Ureter (tissue), 1 donor: ENCODE results near the gene CDC25B. TPM values are rescaled to one million over a fixed set of nuclear protein-coding genes. Genes with fewer than 3 reads are reported as not detected.

Experiments
- DNase-seq: peaks from one replicate; pipeline ENCODE4 v3.0.0-alpha.2; 2020; ENCODE audit warnings: low spot score
- total RNA-seq: library from RNA; stranded (reverse); gene quantifications from one replicate; pipeline ENCODE4 v1.2.4, GENCODE V29; 2023
- donor health status: DM: yes; HTN: yes; CAD: no.

The CDC25B gene
- total RNA-seq, 1 donor from 2014 or later = 16.6 TPM

- no peak for DNase-seq
These were observed 31.5 kb upstream of the CDC25B start for GRCh38 chr20:3764659-3765058.

DNA sequence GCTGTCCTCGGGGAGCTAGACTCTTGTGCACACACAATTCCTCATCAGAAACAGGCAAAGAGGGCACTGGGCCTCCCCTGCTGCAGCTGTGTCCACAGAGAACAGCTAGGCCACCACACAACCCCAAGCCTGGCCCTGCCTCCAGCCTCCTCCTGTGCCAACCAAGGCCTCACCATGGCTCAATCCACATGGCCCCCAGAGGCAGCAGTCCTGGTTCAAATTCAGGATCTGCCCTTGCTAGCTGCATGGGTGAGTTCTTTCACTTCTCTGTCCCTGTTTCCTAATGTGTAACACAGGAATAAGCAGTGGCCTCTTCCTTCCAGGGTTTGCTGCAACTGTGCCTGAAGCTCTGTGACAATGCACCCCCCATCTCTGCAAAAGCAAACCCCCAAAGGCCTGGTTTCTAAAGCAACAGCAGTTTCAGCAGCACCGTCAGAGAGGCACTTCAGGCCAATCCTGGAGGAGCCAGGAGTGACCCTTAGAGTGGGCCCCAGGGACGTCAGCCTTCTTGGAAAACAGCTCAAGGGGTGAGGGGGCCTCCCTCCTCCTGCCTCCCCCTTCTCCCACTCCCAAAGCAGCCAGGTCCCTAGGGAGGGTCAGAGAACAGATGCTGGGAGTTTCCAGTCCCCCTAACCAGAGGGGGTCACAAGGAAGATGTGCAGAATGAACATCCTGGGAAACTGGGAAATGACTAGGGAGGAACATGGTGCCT, 30.8 kb upstream of the CDC25B start:
- DNase-seq = no peak

DNA sequence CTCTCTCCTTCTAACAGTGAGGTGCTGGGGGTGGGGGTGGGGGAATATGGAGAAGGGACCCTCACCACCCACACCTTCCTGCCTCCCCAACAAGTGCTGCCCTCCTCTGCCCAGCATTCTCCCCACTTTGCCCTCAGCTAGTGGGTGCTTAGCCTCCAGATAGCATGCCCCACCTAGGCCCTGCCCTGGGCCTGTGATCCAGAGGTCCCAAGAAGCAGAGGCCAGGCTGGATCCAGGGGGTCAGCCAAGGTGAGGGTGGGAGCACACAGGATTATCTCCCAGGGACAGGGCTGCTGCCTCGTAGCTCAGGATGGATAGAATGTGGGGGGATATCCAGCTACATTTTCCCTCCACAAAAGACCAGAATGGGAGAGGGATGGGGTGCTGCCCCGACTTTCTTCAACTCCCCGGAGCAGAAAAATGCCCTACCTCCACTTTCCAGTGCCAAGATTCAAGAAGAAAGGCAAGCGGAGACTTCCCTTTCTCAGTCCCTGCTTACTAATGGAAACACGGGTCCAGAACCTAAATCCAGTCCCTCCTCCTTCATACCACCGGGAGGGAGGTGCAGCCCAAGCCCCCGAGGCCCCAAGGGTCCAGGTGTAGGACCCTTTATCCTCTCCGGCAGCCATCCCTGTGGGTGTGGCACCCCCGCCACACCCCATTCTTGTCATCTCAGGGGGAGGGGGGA, 29.5 kb upstream of the CDC25B start:
- DNase-seq = no peak

DNA sequence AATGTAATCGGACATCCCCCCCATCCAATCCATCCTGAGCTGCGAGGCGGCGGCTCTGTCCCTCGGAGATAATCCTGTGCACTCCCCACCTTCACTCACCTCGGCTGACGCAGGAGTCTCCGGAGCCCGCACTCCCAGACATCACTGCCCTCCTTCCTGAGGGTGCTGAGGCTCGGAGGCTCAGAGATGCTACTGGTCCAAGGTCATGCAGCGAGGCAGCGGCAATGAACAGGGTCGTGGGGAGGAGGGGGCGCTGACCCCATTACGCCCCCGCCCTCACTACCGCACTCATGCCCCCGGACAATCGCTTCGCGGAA, 29.0 kb upstream of the CDC25B start:
- no peak for DNase-seq

GRCh38 chr20:3767427-3768341, 28.4 kb upstream of the CDC25B start, which contains the start of gene ADISSP:
TSS of gene ADISSP (minus strand) at chr20:3767753. CDS start at chr20:3760100, 7,653 bp downstream.
- peak; percentile 99 for DNase-seq

DNA sequence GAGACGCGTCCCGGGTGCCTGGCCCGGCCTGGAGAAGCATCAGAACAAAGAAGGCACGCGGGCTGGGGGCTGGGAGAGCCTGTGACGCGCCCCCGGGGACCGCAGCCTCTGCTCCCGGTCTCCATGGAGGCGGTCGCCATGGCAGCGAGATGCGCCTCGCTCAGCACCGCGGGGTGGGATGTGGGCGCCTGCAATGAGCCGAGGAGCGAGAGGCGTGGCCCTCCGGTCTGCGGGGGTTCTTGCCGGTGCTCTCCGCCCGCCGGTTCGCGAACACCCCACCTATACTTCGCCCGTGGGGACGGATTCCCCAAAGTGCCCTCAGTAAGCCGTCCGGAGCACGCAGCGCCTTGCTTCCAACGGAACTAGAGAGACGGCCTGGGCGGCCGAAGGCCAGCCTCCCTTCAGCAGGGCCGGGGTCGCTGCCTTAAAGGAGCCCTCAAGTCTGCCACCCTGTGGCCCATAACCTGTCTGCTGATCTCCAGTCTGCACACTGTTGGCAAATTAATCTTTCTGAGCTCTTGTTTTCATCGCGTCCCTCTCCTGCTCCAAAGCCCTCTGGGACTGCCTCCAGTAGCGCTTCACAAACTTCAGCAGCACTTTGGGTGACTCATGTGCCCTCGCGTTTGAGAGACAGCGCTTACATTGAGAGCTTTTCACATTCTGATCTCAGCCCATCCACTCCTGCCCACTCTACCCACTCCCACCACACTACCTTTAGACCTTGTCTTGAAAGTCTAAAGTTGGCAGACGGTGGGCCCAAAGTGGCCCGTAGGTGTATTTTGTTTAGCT, 27.6 kb upstream of the CDC25B start:
- DNase-seq = peak; percentile 75

DNA sequence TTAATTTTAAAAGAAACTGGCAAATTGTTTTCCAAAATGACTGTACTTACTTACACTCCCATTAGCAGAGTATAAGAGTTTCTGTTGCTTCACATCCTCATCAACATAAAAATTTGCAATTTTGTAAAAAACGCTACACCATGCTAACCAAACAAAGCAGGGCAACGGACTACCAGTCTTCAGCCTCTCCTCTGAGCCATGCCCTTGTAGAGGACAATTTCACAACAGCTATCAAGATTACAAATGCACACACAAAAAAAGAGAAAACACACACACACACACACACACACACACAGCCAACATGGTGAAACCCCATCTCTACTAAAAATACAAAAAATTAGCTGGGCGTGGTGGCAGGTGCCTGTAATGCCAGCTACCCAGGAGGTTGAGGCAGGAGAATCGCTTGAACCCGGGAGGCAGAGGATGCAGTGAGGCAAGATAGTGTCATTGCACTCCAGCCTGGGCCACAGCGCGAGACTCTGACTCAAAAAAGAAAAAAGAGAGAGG, 24.5 kb upstream of the CDC25B start:
- no peak for DNase-seq

GRCh38 chr20:3775457-3776108, 20.5 kb upstream of the CDC25B start:
- no peak for DNase-seq

DNA sequence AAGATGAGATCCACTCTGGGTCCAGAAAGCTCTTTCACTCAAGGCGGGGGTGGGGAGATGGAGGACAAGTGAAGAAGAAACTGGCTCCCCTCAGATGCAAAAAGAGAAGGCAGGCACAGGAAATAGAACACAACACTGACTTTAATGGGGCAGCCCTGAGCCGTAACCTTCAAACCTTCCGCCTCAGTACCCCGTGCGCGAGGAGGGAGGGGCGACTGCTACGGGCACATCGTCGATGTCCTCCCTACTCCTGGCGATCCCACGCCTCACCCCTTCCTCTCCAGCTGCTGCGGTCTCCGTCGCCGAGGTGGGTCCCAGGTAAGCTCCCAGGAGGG, 18.8 kb upstream of the CDC25B start:
- no peak for DNase-seq

DNA sequence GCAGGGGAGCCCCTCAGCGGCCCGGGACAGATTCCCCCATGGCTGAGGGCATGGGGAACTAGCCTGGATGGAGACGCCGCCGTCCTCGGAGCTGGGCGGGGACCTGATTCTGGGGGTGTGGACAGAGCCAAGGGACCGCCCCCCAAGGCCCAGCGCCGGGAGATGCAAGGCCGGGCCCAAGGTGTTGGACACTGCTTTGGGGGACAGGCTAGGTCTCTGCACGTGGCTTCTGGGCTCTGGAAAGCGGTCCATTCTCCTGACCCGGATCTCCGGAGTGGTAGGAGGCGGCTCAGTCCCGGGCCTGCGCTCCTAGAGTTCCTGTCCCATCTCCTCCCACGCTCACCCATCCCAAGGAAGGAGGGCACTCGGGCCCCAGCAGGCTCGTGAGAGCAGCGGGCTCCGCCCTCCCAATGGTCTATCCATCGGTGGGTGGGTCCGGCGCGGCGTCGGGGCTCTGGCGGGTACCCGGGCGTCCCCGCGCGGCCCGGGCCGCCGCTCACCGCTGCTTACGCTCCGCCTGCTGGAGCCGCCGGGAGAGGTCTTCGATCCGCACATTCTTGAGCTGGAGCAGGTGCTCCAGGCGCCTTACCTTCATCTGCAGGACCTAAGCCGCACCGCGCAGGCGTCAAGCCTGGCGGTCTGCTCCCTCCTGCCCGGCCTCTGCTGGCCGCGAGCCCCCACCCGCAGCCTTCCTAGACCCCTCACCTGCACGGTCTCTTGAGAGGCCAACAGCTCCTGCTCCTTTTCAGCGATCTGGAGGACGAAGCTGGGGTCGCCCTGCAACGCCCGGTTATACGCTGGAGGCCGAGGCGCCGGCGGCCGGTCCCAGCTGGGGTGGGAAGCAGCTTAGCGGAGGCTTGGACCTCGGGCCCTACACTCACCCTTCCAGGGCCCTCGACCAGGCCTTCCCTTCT, 18.1 kb upstream of the CDC25B start:
- peak; percentile 74 for DNase-seq

GRCh38 chr20:3778976-3779375, 17.1 kb upstream of the CDC25B start:
- no peak for DNase-seq

- peak; percentile 86 for DNase-seq
These were observed 14.8 kb upstream of the CDC25B start, which contains the start of gene SPEF1 for GRCh38 chr20:3781153-3781910. TSS of gene SPEF1 (minus strand) at chr20:3781448. CDS start at chr20:3781287, 161 bp downstream.

- DNase-seq = peak; percentile 46
These were observed 13.5 kb upstream of the CDC25B start for GRCh38 chr20:3782597-3782996.

GRCh38 chr20:3783068-3783489, 13.0 kb upstream of the CDC25B start:
- peak; percentile 61 for DNase-seq

GRCh38 chr20:3783511-3784195, 12.5 kb upstream of the CDC25B start:
- no peak for DNase-seq

DNA sequence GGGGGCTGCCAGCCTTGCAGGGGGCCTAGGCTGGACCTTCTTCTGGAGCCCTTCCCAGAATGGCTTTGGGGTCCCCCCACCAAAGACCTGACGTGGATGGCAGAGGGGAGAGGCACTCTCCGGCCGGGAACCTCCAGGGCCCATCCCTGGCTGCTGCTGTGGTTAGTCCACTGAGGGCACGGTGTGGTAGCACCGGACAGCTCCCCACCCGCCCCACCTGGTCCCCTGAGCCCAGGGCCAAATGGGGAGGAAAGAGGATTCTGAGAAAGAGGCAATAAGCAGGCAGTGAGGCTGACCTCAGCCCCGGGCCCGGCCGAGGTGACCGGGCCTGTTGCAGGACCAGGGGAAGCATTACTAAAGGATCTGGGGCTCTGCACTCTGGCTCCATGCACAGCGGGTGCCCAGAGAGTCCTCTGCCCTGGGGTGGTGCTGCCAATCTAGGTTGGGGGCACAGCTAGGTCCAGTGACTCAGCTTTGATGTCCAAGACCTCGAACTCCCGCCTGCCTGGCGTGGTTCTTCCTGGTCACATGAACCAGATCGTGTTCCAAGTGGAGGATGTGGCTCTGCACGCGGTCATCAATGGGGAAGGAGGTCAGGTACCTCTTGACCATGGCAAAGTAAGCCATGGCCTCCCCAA, 11.8 kb upstream of the CDC25B start:
- no peak for DNase-seq

DNA sequence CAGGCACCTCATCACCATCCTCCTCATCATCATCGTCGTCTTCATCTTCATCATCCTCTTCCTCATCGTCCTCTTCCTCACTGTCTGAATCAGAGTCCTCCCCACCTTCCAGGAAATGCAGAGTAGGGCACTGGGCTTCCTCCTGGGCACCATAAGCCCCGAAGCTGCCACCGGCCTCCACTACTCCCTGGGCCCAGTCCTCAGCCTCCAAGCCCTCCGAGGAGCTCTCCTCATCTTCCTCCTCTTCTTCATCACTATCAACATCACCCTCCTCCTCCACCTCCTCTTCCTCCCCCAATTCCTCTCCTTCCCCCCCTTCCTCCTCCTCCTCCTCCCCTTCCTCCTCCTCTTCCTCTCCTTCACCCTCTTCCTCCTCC, 11.3 kb upstream of the CDC25B start:
- no peak for DNase-seq
